HCT116 (cell line): ENCODE results near the gene MCRS1. TPM values are rescaled to one million over a fixed set of nuclear protein-coding genes. Genes with fewer than 3 reads are reported as not detected.

ENCODE experiments used
- ATAC-seq: fragments of 200-7000 bp; cut with Tn5 transposase; 2 replicates; pipeline ENCODE4 v1.9.1; 2020; ENCODE audit warnings: mild to moderate bottlenecking, moderate library complexity
- BruUV-seq: library from RNA; stranded (reverse); fragments of 400-500 nt; replicated peaks from 2 replicates; lab custom pipeline; 2021; lab: Mats Ljungman, UMichigan
- CTCF ChIA-PET: fragments of 300-600 bp; sonication (Branson Sonifier 250); formaldehyde crosslinking; loops from one replicate; lab custom pipeline; 2021; ENCODE audit warnings: antibody characterized with exemption; lab: Charles Lee
- POLR2A ChIA-PET: fragments of 300-600, 350-600 bp; sonication (Branson Sonifier 250); formaldehyde crosslinking; loops from one replicate; lab custom pipeline; 2021; ENCODE audit warnings: antibody characterized with exemption; lab: Charles Lee
- RAD21 ChIA-PET, 2 experiments: fragments of 300-600 bp; sonication (Branson Sonifier 250); formaldehyde crosslinking; loops; one replicate each; lab custom pipeline; 2023; ENCODE audit warnings: low total read pairs in 2 of 2; ENCODE audit not compliant: uncharacterized antibody in 2 of 2, unreplicated experiment in 2 of 2, low non-redundant PET in 1 of 2; lab: Charles Lee
- DNase-seq: peaks from one replicate; pipeline ENCODE4 v3.0.0-alpha.2; 2010; ENCODE audit warnings: low read depth, low spot score
- H2AFZ ChIP-seq: fragments of 200-600 bp; shearing (Covaris generic), sonication (generic); 2 replicates; pipeline ENCODE4 v1.6.1; 2017; ENCODE audit warnings: low read depth, mixed run types, mixed read lengths, antibody characterized with exemption, low read length; ENCODE audit not compliant: poor library complexity, severe bottlenecking
- H3K27ac ChIP-seq: 2 replicates; pipeline ENCODE4 v1.5.1; 2012; ENCODE audit warnings: low read depth, low read length
- H3K27me3 ChIP-seq: fragments of 200-600 bp; sonication (generic); 2 replicates; pipeline ENCODE4 v1.6.1; 2016; ENCODE audit warnings: mixed run types, low read length, mixed read lengths; ENCODE audit not compliant: insufficient read depth
- H3K36me3 ChIP-seq, 2 experiments: fragments of 200-500 bp in 1 of 2; fragments of 200-600 bp in 1 of 2; sonication (Bioruptor generic) in 1 of 2; sonication (generic) in 1 of 2; 2 replicates each; pipeline versions ENCODE4 v1.5.1 to v1.6.1; 2014 to 2016; ENCODE audit warnings: low read length in 2 of 2, inconsistent platforms in 1 of 2, mixed read lengths in 1 of 2, mixed run types in 1 of 2; ENCODE audit not compliant: insufficient read depth in 2 of 2, control insufficient read depth in 1 of 2
- H3K4me1 ChIP-seq, 2 experiments: fragments of 200-600 bp in 1 of 2; sonication (generic) in 1 of 2; 2 replicates each; pipeline versions ENCODE4 v1.5.1 to v1.6.1; 2012 to 2017; ENCODE audit warnings: low read length in 2 of 2, inconsistent platforms in 1 of 2, mild to moderate bottlenecking in 1 of 2, mixed read lengths in 1 of 2, mixed run types in 1 of 2, moderate library complexity in 1 of 2; ENCODE audit not compliant: insufficient read depth in 2 of 2, control insufficient read depth in 1 of 2
- H3K4me2 ChIP-seq: fragments of 200-600 bp; sonication (generic); 2 replicates; pipeline ENCODE4 v1.6.1; 2017; ENCODE audit warnings: mixed run types, low read length, mixed read lengths
- H3K4me3 ChIP-seq, 2 experiments: fragments of 200-600 bp in 1 of 2; sonication (generic) in 1 of 2; replicated peaks in 1 of 2; 2 replicates each; pipeline ENCODE4 v1.5.1; 2011 to 2016; ENCODE audit warnings: low read length in 2 of 2, control low read depth in 1 of 2, low read depth in 1 of 2, mild to moderate bottlenecking in 1 of 2, mixed read lengths in 1 of 2, mixed run types in 1 of 2
- H3K79me2 ChIP-seq: fragments of 200-600 bp; sonication (generic); 2 replicates; pipeline ENCODE4 v1.6.1; 2017; ENCODE audit warnings: mild to moderate bottlenecking, mixed run types, low read length, moderate library complexity, mixed read lengths; ENCODE audit not compliant: insufficient read depth
- H3K9ac ChIP-seq: fragments of 200-600 bp; sonication (generic); 2 replicates; pipeline ENCODE4 v1.6.1; 2016; ENCODE audit warnings: low read length, mixed read lengths
- H3K9me2 ChIP-seq: fragments of 200-600 bp; sonication (generic), shearing (Covaris generic); 2 replicates; pipeline ENCODE4 v1.6.1; 2017; ENCODE audit warnings: mixed run types, mild to moderate bottlenecking, moderate library complexity; ENCODE audit not compliant: insufficient read depth
- H3K9me3 ChIP-seq, 2 experiments: fragments of 200-500 bp in 1 of 2; fragments of 200-600 bp in 1 of 2; sonication (Bioruptor generic) in 1 of 2; sonication (generic) in 1 of 2; 2 replicates each; pipeline ENCODE4 v1.6.1; 2014 to 2017; ENCODE audit warnings: low read length in 2 of 2, mixed read lengths in 2 of 2, inconsistent platforms in 1 of 2, low read depth in 1 of 2, mild to moderate bottlenecking in 1 of 2, mixed run types in 1 of 2, moderate library complexity in 1 of 2; ENCODE audit not compliant: control insufficient read depth in 1 of 2, insufficient read depth in 1 of 2
- H4K20me1 ChIP-seq: fragments of 200-600 bp; sonication (generic), shearing (Covaris generic); 2 replicates; pipeline ENCODE4 v1.6.1; 2017; ENCODE audit warnings: mixed run types, mild to moderate bottlenecking, moderate library complexity; ENCODE audit not compliant: insufficient read depth
- CBX3 ChIP-seq: IDR thresholded peaks from 2 replicates; pipeline ENCODE4 v1.6.1; 2012; ENCODE audit warnings: low read depth
- CEBPB ChIP-seq: IDR thresholded peaks from 2 replicates; pipeline ENCODE4 v1.6.1; 2012; ENCODE audit warnings: low read depth
- EGR1 ChIP-seq: IDR thresholded peaks from 2 replicates; pipeline ENCODE4 v1.6.1; 2012; ENCODE audit warnings: low read depth
- ELF1 ChIP-seq: IDR thresholded peaks from 2 replicates; pipeline ENCODE4 v1.6.1; 2012; ENCODE audit warnings: low read depth, borderline replicate concordance
- EZH2 ChIP-seq: fragments of 200-600 bp; sonication (generic); IDR thresholded peaks from 2 replicates; pipeline ENCODE4 v1.6.1; 2017; ENCODE audit warnings: antibody characterized with exemption, mixed run types
- FOSL1 ChIP-seq: IDR thresholded peaks from 2 replicates; pipeline ENCODE4 v1.6.1; 2012; ENCODE audit warnings: low read depth
- JUND ChIP-seq: IDR thresholded peaks from 2 replicates; pipeline ENCODE4 v1.6.1; 2012
- POLR2AphosphoS5 ChIP-seq: IDR thresholded peaks from 2 replicates; pipeline ENCODE4 v1.6.1; 2011; ENCODE audit warnings: mild to moderate bottlenecking, low read depth, low read length, moderate library complexity
- RAD21 ChIP-seq: IDR thresholded peaks from 2 replicates; pipeline ENCODE4 v1.6.1; 2012; ENCODE audit warnings: low read depth, mild to moderate bottlenecking
- SIN3A ChIP-seq: IDR thresholded peaks from 2 replicates; pipeline ENCODE4 v1.6.1; 2012; ENCODE audit warnings: low read depth
- SP1 ChIP-seq: IDR thresholded peaks from 2 replicates; pipeline ENCODE4 v1.6.1; 2012; ENCODE audit warnings: low read depth
- SRF ChIP-seq: IDR thresholded peaks from 2 replicates; pipeline ENCODE4 v1.6.1; 2012; ENCODE audit warnings: low read depth
- TCF7L2 ChIP-seq: IDR thresholded peaks from 2 replicates; pipeline ENCODE4 v1.7.0; 2011; ENCODE audit warnings: borderline replicate concordance, inconsistent platforms; ENCODE audit not compliant: insufficient read depth, insufficient read length; ENCODE audit errors: extremely low read depth
- ZFX ChIP-seq: fragments of 450-650 bp; IDR thresholded peaks from 2 replicates; pipeline ENCODE4 v1.6.1; 2017
- ZNF274 ChIP-seq: fragments of 200-500 bp; sonication (Bioruptor generic); IDR thresholded peaks from 2 replicates; pipeline ENCODE4 v1.6.1; 2014; ENCODE audit warnings: mild to moderate bottlenecking, low read depth, low read length, inconsistent platforms
- intact Hi-C: fragments of 100-400 bp; cut with micrococcal nuclease; formaldehyde crosslinking; loops from 2 replicates; pipeline ENCODE4 v1.10.0; 2022
- total RNA-seq: library from RNA; stranded (reverse); gene quantifications from one replicate; pipeline ENCODE4 v1.2.1, GENCODE V29; 2021; ENCODE audit not compliant: unreplicated experiment
- TF ChIP-seq, protein P1 (sequence below): IDR thresholded peaks from 2 replicates; pipeline ENCODE4 v1.6.1; 2012
- TF ChIP-seq, protein P2 (sequence below): IDR thresholded peaks from 2 replicates; pipeline ENCODE4 v1.6.1; 2011; ENCODE audit warnings: mild to moderate bottlenecking, low read length, moderate library complexity; ENCODE audit not compliant: insufficient replicate concordance; ENCODE audit errors: extremely low read depth
- TF ChIP-seq, protein P3 (sequence below): IDR thresholded peaks from 2 replicates; pipeline ENCODE4 v1.6.1; 2012; ENCODE audit warnings: low read depth

MCRS1 gene
- total RNA-seq, 1 experiment from 2014 or later = 91.9 TPM

DNA sequence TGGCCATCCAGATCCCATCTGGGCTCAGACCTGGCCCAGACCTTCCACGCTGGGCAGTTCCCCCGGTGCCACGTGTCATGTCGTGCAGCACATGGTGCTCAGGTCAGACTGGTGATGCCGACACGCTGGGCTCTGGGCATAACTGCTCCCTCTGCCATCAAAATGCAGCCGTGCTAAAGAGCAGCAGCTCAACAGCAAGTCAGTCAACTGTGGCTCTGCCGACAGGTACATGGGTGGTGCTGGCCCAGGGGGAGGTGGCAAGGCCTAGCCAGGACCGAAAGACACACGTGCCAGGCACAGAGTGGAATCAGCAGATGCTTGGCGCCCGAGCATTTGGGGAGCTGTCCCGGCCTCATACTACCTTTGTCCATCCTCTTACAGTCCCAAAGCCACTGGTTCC lies 1.6 kb downstream of the MCRS1 start:
- ChIA-PET CTCF (interaction anchor here (1.5 kb wide), 1 partner anchor 208 kb away, joined by 3 read pairs; no protein-coding TSS in a partner anchor), POLR2A (no interaction called here), RAD21 (no interaction called here)
- no peaks in the 10 kb centered on the region for H4K20me1 ChIP-seq
- H3K27me3 ChIP-seq = no peaks in the 10 kb centered on the region
- ATAC-seq (no peak), DNase-seq (no peak)
- H3K9me2 ChIP-seq = no peaks in the 10 kb centered on the region
- H3K4me1 ChIP-seq = peaks cover 8 to 15% of the 10 kb centered on the region in 2 experiments; a peak in 3 of 4 replicates
- no peaks in the 10 kb centered on the region for H3K9me3 ChIP-seq
- TF ChIP-seq SRF (no peak), RAD21 (no peak), ZFX (no peak), ZNF274 (no peak), FOSL1 (no peak), SIN3A (no peak), TCF7L2 (no peak), CBX3 (no peak), EGR1 (no peak), ELF1 (no peak), CEBPB (no peak), JUND (no peak), POLR2AphosphoS5 (no peak), EZH2 (no peak), SP1 (no peak)
- TF ChIP-seq, protein P1, sequence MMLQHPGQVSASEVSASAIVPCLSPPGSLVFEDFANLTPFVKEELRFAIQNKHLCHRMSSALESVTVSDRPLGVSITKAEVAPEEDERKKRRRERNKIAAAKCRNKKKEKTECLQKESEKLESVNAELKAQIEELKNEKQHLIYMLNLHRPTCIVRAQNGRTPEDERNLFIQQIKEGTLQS = no peak
- TF ChIP-seq, protein P2, sequence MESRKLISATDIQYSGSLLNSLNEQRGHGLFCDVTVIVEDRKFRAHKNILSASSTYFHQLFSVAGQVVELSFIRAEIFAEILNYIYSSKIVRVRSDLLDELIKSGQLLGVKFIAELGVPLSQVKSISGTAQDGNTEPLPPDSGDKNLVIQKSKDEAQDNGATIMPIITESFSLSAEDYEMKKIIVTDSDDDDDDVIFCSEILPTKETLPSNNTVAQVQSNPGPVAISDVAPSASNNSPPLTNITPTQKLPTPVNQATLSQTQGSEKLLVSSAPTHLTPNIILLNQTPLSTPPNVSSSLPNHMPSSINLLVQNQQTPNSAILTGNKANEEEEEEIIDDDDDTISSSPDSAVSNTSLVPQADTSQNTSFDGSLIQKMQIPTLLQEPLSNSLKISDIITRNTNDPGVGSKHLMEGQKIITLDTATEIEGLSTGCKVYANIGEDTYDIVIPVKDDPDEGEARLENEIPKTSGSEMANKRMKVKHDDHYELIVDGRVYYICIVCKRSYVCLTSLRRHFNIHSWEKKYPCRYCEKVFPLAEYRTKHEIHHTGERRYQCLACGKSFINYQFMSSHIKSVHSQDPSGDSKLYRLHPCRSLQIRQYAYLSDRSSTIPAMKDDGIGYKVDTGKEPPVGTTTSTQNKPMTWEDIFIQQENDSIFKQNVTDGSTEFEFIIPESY = no peak
- TF ChIP-seq, protein P3, sequence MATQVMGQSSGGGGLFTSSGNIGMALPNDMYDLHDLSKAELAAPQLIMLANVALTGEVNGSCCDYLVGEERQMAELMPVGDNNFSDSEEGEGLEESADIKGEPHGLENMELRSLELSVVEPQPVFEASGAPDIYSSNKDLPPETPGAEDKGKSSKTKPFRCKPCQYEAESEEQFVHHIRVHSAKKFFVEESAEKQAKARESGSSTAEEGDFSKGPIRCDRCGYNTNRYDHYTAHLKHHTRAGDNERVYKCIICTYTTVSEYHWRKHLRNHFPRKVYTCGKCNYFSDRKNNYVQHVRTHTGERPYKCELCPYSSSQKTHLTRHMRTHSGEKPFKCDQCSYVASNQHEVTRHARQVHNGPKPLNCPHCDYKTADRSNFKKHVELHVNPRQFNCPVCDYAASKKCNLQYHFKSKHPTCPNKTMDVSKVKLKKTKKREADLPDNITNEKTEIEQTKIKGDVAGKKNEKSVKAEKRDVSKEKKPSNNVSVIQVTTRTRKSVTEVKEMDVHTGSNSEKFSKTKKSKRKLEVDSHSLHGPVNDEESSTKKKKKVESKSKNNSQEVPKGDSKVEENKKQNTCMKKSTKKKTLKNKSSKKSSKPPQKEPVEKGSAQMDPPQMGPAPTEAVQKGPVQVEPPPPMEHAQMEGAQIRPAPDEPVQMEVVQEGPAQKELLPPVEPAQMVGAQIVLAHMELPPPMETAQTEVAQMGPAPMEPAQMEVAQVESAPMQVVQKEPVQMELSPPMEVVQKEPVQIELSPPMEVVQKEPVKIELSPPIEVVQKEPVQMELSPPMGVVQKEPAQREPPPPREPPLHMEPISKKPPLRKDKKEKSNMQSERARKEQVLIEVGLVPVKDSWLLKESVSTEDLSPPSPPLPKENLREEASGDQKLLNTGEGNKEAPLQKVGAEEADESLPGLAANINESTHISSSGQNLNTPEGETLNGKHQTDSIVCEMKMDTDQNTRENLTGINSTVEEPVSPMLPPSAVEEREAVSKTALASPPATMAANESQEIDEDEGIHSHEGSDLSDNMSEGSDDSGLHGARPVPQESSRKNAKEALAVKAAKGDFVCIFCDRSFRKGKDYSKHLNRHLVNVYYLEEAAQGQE = no peak
- H3K79me2 ChIP-seq = peaks cover 59% of the 10 kb centered on the region
- peak overlapping the region; percentile 81 for H3K4me2 ChIP-seq
- intact Hi-C loops = loop anchor here (5.0 kb wide), 1 partner anchor 209 kb away; no protein-coding TSS in a partner anchor
- H3K9ac ChIP-seq = no peak overlapping the region; the same call in 1 of the 2 replicates
- H2AFZ ChIP-seq = no peak overlapping the region
- no TSS peak for BruUV-seq
- peak overlapping the region in 1 of 2 experiments; percentile 100; a peak in 1 of 4 replicates for H3K4me3 ChIP-seq
- H3K36me3 ChIP-seq = peaks cover 14 to 39% of the 10 kb centered on the region in 2 experiments; a peak in 3 of 4 replicates
- no peak overlapping the region; the same call in 1 of the 2 replicates for H3K27ac ChIP-seq
